Astrocyte (in vitro differentiated cells and primary cell): Measurements from ENCODE around the gene ATP5MC2.

Experiments used
- CTCF ChIP-seq: IDR thresholded peaks from 2 replicates; pipeline ENCODE4 v1.5.1; 2011; ENCODE audit warnings: low read depth, mild to moderate bottlenecking, inconsistent platforms, low read length, moderate library complexity; ENCODE audit not compliant: insufficient read depth
- EZH2 ChIP-seq: IDR thresholded peaks from 2 replicates; pipeline ENCODE4 v1.6.1; 2012; ENCODE audit warnings: mild to moderate bottlenecking, low read length, inconsistent platforms; ENCODE audit not compliant: insufficient read depth

- TF ChIP-seq CTCF (no peak), EZH2 (no peak)
These were observed 18.9 kb upstream of the ATP5MC2 start for GRCh38 chr12:53694756-53695151.
